Measurements from ENCODE around the gene ADPRHL1.

- TF ChIP-seq CTCF (conservative IDR thresholded peaks at IDR 0.05 in 1 of 2, IDR thresholded peaks at IDR 0.05 in 1 of 2; ENCODE audit: extremely low read depth in 1 of 2, insufficient read depth in 1 of 2, low read depth in 1 of 2, low read length in 2 of 2) (no peak), EZH2 (IDR thresholded peaks at IDR 0.05; ENCODE audit: borderline replicate concordance, low read length) (no peak)
These were observed 16.3 kb upstream of the ADPRHL1 start for GRCh38 chr13:113469582-113469981.
